ENCODE measurements around the gene FTCD. TPM values are rescaled to one million over a fixed set of nuclear protein-coding genes. Genes with fewer than 3 reads are reported as not detected.

The FTCD gene
- total and polyA plus RNA-seq, 2 of the 8 experiments (the other 6 are each of a cell fraction or from before 2014, with no cell fraction given): 3.3 to 4.9 TPM

DNA sequence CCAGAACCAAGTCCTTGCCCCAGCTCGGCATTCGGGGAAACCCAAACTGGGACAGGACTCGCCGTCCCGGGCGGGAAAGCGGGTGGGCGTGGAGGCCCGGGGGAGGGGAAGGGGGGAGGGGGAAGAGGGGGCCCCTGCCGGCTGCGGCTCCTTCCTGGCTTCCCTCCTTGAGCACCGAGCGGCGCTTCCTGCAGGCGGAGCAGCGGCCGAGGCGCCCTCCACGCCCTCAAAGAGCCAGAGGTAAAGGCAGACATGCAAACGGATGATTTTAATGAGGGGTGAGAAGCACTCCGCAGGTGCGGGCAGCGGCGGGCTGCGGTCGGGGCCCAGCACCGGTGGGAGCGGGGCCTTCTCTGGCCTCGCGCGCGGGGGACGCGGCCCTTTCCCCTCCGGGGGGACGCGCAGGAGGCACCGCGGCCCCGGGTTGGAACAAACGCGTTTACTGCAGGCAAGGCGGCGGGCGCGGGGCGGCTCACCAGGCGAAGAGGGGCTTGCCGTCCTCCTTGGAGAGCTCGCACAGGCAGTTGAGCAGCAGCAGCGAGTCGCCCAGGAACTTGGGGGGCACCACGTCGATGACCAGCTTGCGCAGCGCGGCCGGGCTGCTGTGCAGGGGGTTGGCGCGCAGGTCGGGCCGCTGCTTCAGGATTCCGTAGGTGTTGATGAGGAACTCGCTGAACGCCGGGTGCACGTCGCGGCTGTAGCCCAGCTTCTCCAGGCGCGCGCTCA lies 5.7 kb upstream of the FTCD start (continued):
- TF ChIP-seq, protein P1, sequence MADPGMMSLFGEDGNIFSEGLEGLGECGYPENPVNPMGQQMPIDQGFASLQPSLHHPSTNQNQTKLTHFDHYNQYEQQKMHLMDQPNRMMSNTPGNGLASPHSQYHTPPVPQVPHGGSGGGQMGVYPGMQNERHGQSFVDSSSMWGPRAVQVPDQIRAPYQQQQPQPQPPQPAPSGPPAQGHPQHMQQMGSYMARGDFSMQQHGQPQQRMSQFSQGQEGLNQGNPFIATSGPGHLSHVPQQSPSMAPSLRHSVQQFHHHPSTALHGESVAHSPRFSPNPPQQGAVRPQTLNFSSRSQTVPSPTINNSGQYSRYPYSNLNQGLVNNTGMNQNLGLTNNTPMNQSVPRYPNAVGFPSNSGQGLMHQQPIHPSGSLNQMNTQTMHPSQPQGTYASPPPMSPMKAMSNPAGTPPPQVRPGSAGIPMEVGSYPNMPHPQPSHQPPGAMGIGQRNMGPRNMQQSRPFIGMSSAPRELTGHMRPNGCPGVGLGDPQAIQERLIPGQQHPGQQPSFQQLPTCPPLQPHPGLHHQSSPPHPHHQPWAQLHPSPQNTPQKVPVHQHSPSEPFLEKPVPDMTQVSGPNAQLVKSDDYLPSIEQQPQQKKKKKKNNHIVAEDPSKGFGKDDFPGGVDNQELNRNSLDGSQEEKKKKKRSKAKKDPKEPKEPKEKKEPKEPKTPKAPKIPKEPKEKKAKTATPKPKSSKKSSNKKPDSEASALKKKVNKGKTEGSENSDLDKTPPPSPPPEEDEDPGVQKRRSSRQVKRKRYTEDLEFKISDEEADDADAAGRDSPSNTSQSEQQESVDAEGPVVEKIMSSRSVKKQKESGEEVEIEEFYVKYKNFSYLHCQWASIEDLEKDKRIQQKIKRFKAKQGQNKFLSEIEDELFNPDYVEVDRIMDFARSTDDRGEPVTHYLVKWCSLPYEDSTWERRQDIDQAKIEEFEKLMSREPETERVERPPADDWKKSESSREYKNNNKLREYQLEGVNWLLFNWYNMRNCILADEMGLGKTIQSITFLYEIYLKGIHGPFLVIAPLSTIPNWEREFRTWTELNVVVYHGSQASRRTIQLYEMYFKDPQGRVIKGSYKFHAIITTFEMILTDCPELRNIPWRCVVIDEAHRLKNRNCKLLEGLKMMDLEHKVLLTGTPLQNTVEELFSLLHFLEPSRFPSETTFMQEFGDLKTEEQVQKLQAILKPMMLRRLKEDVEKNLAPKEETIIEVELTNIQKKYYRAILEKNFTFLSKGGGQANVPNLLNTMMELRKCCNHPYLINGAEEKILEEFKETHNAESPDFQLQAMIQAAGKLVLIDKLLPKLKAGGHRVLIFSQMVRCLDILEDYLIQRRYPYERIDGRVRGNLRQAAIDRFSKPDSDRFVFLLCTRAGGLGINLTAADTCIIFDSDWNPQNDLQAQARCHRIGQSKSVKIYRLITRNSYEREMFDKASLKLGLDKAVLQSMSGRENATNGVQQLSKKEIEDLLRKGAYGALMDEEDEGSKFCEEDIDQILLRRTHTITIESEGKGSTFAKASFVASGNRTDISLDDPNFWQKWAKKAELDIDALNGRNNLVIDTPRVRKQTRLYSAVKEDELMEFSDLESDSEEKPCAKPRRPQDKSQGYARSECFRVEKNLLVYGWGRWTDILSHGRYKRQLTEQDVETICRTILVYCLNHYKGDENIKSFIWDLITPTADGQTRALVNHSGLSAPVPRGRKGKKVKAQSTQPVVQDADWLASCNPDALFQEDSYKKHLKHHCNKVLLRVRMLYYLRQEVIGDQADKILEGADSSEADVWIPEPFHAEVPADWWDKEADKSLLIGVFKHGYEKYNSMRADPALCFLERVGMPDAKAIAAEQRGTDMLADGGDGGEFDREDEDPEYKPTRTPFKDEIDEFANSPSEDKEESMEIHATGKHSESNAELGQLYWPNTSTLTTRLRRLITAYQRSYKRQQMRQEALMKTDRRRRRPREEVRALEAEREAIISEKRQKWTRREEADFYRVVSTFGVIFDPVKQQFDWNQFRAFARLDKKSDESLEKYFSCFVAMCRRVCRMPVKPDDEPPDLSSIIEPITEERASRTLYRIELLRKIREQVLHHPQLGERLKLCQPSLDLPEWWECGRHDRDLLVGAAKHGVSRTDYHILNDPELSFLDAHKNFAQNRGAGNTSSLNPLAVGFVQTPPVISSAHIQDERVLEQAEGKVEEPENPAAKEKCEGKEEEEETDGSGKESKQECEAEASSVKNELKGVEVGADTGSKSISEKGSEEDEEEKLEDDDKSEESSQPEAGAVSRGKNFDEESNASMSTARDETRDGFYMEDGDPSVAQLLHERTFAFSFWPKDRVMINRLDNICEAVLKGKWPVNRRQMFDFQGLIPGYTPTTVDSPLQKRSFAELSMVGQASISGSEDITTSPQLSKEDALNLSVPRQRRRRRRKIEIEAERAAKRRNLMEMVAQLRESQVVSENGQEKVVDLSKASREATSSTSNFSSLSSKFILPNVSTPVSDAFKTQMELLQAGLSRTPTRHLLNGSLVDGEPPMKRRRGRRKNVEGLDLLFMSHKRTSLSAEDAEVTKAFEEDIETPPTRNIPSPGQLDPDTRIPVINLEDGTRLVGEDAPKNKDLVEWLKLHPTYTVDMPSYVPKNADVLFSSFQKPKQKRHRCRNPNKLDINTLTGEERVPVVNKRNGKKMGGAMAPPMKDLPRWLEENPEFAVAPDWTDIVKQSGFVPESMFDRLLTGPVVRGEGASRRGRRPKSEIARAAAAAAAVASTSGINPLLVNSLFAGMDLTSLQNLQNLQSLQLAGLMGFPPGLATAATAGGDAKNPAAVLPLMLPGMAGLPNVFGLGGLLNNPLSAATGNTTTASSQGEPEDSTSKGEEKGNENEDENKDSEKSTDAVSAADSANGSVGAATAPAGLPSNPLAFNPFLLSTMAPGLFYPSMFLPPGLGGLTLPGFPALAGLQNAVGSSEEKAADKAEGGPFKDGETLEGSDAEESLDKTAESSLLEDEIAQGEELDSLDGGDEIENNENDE (IDR thresholded peaks at IDR 0.05; ENCODE audit: insufficient replicate concordance, low read length): no peak
- TF ChIP-seq EP300 (IDR thresholded peaks at IDR 0.05; ENCODE audit: borderline replicate concordance in 1 of 2, low read depth in 2 of 2, low read length in 2 of 2) (no peak), TCF12 (IDR thresholded peaks at IDR 0.05; ENCODE audit: low read depth, low read length) (no peak), SIRT6 (IDR thresholded peaks at IDR 0.05; ENCODE audit: low read length) (no peak), TBP (IDR thresholded peaks at IDR 0.05; ENCODE audit: low read depth, low read length) (no peak), CHD1 (IDR thresholded peaks at IDR 0.05; ENCODE audit: low read depth, low read length) (no peak), GTF2F1 (IDR thresholded peaks at IDR 0.05; ENCODE audit: borderline replicate concordance, low read depth, low read length) (no peak), PHF8 (conservative IDR thresholded peaks at IDR 0.05; ENCODE audit: low read depth, low read length) (no peak), SP1 (IDR thresholded peaks at IDR 0.05; ENCODE audit: low read depth, low read length) (no peak), SP4 (IDR thresholded peaks at IDR 0.05; ENCODE audit: low read length) (no peak), KDM4A (IDR thresholded peaks at IDR 0.05; ENCODE audit: low read depth, low read length, severe bottlenecking) (no peak), JUND (IDR thresholded peaks at IDR 0.05; ENCODE audit: low read length) (no peak)

Data from H1 (cell line).